ENCODE measurements around the gene ARL4C.

DNA sequence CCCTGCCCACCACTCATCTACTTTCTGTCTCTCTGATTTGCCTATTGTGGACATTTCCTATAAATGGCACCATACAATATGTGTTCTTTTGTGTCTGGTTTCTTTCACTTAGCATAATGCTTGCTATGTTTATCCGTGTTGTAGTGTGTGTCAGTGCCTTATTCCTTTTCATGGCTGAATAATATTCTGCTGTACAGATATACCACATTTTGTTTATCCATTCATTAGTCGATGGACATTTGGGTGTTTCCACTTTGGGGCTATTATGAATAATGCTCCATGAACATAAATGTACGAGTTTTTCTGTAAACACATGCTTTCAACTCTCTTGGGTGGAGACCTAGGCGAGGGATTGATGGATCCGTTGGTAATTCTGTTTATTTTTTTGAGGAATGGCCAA is 15.6 kb downstream of the ARL4C start:
- TF ChIP-seq, protein P1, sequence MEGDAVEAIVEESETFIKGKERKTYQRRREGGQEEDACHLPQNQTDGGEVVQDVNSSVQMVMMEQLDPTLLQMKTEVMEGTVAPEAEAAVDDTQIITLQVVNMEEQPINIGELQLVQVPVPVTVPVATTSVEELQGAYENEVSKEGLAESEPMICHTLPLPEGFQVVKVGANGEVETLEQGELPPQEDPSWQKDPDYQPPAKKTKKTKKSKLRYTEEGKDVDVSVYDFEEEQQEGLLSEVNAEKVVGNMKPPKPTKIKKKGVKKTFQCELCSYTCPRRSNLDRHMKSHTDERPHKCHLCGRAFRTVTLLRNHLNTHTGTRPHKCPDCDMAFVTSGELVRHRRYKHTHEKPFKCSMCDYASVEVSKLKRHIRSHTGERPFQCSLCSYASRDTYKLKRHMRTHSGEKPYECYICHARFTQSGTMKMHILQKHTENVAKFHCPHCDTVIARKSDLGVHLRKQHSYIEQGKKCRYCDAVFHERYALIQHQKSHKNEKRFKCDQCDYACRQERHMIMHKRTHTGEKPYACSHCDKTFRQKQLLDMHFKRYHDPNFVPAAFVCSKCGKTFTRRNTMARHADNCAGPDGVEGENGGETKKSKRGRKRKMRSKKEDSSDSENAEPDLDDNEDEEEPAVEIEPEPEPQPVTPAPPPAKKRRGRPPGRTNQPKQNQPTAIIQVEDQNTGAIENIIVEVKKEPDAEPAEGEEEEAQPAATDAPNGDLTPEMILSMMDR (IDR thresholded peaks at IDR 0.05) = no peak
- no peak for TF ChIP-seq POLR2A (IDR thresholded peaks at IDR 0.05)

Measured in body of pancreas (tissue), 4 donors.